ENCODE results near the gene LGR4. TPM values are rescaled to one million over a fixed set of nuclear protein-coding genes. Genes with fewer than 3 reads are reported as not detected.

Gene LGR4
- total RNA-seq, 1 donor from 2014 or later = 36.2 TPM

DNA sequence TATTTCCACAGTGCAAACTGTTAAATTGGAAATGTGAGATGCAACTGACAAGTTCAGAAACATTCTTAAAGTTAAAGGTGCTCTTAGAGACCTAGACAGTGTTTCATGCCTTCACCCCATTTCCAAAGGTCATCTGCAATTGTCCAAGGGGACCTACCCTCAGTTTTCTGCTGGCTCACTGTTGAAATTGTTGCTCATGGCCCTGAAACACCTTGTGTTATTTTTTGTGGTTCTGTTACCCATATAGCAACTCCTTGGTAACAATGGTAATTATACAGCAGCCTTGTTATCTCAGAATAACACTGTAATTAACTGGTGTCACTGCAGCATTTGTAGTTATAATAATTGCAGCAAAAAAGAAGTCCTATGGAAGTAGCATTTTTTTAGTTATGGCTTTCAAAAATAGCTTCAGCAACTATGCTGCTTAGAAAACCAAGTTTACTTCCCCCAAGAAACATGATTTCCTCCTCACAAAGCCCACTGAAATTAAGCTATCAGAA is 60.3 kb downstream of the LGR4 start:
- H3K4me3 Mint-ChIP-seq (ENCODE audit: unreplicated experiment) = no peak overlapping the region
- peaks cover 29% of the 10 kb centered on the region for H3K4me1 Mint-ChIP-seq (ENCODE audit: low read depth)
- H3K9me3 Mint-ChIP-seq (ENCODE audit: low read depth) = no peaks in the 10 kb centered on the region
- DNase-seq (ENCODE audit: low spot score) = no peak
- H3K27ac Mint-ChIP-seq (ENCODE audit: unreplicated experiment) = no peak overlapping the region
- H3K27me3 Mint-ChIP-seq (ENCODE audit: low read depth) = no peaks in the 10 kb centered on the region
- H3K36me3 Mint-ChIP-seq (ENCODE audit: low read depth) = no peaks in the 10 kb centered on the region
- TF ChIP-seq CTCF (IDR thresholded peaks at IDR 0.05) = no peak

DNA sequence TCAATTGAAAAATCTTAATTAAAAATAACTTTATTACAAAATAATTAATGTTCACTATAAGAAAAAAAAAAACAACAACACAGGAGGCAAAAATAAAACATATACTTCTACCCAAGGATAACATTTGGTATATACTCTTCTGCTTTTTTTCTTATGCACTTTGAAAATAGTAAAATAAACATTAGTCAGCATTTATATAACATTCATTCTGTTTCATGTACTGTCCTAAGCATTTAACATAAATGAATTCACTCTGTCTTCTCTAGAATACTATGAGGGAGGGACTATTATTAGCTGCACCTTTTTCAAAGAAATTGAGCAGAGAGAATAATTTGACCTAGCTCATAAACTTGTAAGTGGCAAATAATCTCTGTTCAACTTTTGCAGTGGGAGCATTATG is 61.3 kb downstream of the LGR4 start:
- Mint-ChIP-seq H3K27me3 (ENCODE audit: low read depth) (no peaks in the 10 kb centered on the region), H3K27ac (ENCODE audit: unreplicated experiment) (no peak overlapping the region), H3K4me1 (ENCODE audit: low read depth) (peaks cover 29% of the 10 kb centered on the region), H3K4me3 (ENCODE audit: unreplicated experiment) (no peak overlapping the region), H3K36me3 (ENCODE audit: low read depth) (no peaks in the 10 kb centered on the region), H3K9me3 (ENCODE audit: low read depth) (no peaks in the 10 kb centered on the region)
- TF ChIP-seq CTCF (IDR thresholded peaks at IDR 0.05) = no peak
- no peak for DNase-seq (ENCODE audit: low spot score)

DNA sequence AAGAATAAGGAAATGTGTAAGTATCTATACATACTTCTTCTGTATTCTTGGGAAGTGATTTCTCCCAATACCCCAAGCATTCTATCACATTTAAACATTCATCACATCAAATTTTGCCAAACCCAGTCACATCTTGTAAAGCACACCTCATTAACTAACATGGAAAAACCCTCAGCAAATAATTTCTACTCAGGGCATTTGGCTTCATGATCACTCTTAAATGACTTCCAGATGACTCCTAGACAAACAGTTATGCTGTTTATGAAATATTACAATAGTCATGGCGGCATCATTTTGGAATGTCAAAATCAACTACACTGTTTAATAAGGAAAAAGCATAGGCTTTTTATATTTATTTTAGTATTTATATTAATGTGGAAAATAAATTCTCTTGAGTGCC is 62.3 kb downstream of the LGR4 start:
- Mint-ChIP-seq H3K27me3 (ENCODE audit: low read depth) (no peaks in the 10 kb centered on the region), H3K9me3 (ENCODE audit: low read depth) (no peaks in the 10 kb centered on the region), H3K4me3 (ENCODE audit: unreplicated experiment) (no peak overlapping the region)

DNA sequence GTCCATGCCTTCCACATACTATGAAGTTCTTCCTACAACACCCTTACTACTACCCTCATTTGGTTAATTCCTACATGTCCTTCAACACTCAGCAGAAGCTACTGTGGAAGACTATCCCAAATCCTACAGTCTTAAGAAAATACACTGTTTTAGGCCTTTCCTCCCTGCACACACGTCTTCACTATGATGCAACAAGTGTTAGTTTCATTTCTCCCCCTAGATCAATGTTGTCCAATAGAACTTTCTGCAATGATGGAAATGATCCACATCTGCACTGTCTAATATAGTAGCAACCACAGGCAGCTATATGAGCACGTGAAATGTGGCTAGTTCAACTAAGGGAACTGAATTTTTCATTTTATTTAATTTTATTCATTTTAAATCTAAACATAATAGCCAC is 62.8 kb downstream of the LGR4 start:
- H3K9me3 Mint-ChIP-seq (ENCODE audit: low read depth) = no peaks in the 10 kb centered on the region
- no peak overlapping the region for H3K4me3 Mint-ChIP-seq (ENCODE audit: unreplicated experiment)
- no peak overlapping the region for H3K27ac Mint-ChIP-seq (ENCODE audit: unreplicated experiment)
- H3K27me3 Mint-ChIP-seq (ENCODE audit: low read depth) = no peaks in the 10 kb centered on the region
- no peak for TF ChIP-seq CTCF (IDR thresholded peaks at IDR 0.05)
- peaks cover 26% of the 10 kb centered on the region for H3K4me1 Mint-ChIP-seq (ENCODE audit: low read depth)
- no peak for DNase-seq (ENCODE audit: low spot score)
- H3K36me3 Mint-ChIP-seq (ENCODE audit: low read depth) = no peaks in the 10 kb centered on the region

More for the DNA sequence above, 62.3 kb downstream of the LGR4 start:
- TF ChIP-seq CTCF (IDR thresholded peaks at IDR 0.05) = no peak
- peaks cover 29% of the 10 kb centered on the region for H3K4me1 Mint-ChIP-seq (ENCODE audit: low read depth)
- no peak overlapping the region for H3K27ac Mint-ChIP-seq (ENCODE audit: unreplicated experiment)
- H3K36me3 Mint-ChIP-seq (ENCODE audit: low read depth) = no peaks in the 10 kb centered on the region
- no peak for DNase-seq (ENCODE audit: low spot score)

DNA sequence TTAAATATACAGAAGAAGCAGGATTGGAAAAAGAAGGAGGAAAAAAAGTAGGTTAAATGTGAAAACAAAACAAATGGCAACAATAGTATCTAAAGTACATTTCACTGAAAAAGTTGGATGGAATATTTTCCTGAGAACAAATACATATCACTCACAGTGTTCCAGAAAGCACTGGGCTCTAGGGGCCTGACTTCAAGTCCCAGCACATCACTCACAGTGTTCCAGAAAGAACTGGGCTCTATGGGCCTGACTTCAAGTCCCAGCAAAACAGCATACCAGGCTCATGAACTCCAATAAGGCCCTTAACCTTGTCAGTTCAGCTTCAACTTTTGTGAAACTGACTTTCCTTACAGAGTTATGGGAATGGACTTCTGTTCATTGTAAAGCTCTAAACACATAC is 63.5 kb downstream of the LGR4 start:
- Mint-ChIP-seq H3K36me3 (ENCODE audit: low read depth) (no peaks in the 10 kb centered on the region), H3K27ac (ENCODE audit: unreplicated experiment) (peak overlapping the region; percentile 17)

More for the DNA sequence above, 63.5 kb downstream of the LGR4 start:
- Mint-ChIP-seq H3K9me3 (ENCODE audit: low read depth) (no peaks in the 10 kb centered on the region), H3K27me3 (ENCODE audit: low read depth) (no peaks in the 10 kb centered on the region), H3K4me1 (ENCODE audit: low read depth) (peaks cover 25% of the 10 kb centered on the region), H3K4me3 (ENCODE audit: unreplicated experiment) (no peak overlapping the region)
- no peak for DNase-seq (ENCODE audit: low spot score)
- no peak for TF ChIP-seq CTCF (IDR thresholded peaks at IDR 0.05)

All from chondrocyte (in vitro differentiated cells).